Measurements from ENCODE around the gene UST.

GRCh38 chr6:148771896-148772554 lies 25.2 kb downstream of the UST start:
- TF ChIP-seq POLR2AphosphoS5 (IDR thresholded peaks at IDR 0.05; ENCODE audit: low read depth, low read length) (no peak), POLR2A (IDR thresholded peaks at IDR 0.05; ENCODE audit: low read depth, low read length) (no peak), TAF1 (IDR thresholded peaks at IDR 0.05; ENCODE audit: low read depth, low read length) (no peak), SPI1 (IDR thresholded peaks at IDR 0.05; ENCODE audit: low read depth, low read length) (no peak), POU2F2 (IDR thresholded peaks at IDR 0.05; ENCODE audit: low read depth, low read length) (no peak), PAX5 (IDR thresholded peaks at IDR 0.05; ENCODE audit: insufficient read depth, low read length, severe bottlenecking) (no peak)

All from GM12891 (cell line).